ENCODE results near the gene DEUP1.
"Not testable (repeated sequence)": the region's sequence is repeated elsewhere in the genome, so short reads cannot be mapped to it uniquely, and the experiment has no call there.

The DEUP1 gene

DNA sequence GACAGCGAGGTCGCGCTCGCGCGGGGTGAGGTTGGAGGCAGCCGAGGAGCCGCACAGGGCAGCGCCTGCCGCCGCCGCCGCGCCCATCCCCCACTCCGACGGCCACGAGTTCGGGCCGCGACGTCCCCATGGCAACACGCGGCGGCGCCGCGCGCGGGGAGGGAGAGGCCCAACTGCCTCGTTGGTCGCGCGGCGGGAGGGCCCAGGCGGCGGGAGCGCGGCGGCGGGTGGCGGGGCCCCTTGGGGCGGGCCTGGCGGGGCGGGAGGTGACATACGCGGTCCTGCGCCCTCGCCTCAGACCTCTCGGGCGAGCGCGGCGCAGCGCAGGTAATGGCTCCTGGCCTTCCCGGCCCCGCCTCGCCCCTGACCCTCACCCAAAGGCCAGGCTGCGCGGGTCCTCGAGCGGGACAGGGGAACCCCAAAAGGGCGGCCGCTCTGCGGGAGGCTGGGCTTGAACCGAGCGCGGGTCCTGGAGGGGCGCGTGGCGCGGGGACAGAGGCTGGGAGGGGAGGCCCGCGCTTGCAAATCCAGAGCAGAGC lies at the start of gene DEUP1:
TSS of gene DEUP1 (plus strand) at position 297 of the 539 bp plus-strand sequence. CDS start 1,518 bp downstream, outside the sequence.
- DNase-seq (ENCODE audit: low read depth in 2 of 2) = peak in 1 of 2 donors; percentile 12

DNA sequence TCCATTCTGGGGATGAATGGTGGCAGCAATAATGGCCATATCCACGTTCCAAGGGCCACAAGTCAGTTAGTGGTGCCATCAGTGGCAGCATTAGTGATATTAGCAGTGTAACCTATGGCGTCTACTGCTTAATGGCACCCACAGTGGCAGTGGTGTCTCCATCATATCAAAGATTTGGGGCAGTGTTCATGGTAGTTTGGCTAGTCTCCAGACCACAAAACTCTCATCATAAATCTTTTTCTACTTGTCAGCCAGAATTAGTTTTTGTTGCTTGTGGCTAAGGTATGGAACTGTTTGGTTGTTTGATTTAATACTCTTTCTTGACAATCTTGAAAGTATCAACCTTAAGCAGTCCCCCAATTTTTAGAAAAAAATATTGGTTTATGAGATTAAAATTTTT lies 45.1 kb upstream of the DEUP1 start:
- DNase-seq (ENCODE audit: low read depth in 2 of 2) = no peak

- DNase-seq (ENCODE audit: low read depth in 2 of 2) = no peak
Observed at GRCh38 chr11:93287434-93287833, 43.1 kb upstream of the DEUP1 start.

DNA sequence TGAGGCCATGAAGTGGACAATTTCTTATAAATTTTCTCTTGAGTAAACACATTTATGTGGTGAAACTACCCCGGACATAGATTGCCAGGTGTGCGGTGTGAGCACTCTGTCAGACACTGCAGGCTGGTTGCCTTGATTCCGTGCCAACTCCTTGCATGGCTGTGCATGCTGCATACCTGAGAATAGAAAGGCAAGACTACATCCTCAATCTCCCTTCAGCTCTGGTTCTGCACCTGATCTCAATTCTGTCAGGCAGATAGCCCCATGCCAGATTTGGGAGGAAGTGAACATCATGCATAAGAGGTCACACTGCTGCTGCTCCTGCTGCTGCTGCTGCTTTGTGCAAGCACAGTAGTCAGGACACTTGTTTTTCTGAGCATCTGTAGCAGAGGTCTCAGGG lies 42.5 kb upstream of the DEUP1 start:
- DNase-seq (ENCODE audit: low read depth in 2 of 2) = no peak

GRCh38 chr11:93288767-93289166 lies 41.8 kb upstream of the DEUP1 start:
- no peak for DNase-seq (ENCODE audit: low read depth in 2 of 2)

DNA sequence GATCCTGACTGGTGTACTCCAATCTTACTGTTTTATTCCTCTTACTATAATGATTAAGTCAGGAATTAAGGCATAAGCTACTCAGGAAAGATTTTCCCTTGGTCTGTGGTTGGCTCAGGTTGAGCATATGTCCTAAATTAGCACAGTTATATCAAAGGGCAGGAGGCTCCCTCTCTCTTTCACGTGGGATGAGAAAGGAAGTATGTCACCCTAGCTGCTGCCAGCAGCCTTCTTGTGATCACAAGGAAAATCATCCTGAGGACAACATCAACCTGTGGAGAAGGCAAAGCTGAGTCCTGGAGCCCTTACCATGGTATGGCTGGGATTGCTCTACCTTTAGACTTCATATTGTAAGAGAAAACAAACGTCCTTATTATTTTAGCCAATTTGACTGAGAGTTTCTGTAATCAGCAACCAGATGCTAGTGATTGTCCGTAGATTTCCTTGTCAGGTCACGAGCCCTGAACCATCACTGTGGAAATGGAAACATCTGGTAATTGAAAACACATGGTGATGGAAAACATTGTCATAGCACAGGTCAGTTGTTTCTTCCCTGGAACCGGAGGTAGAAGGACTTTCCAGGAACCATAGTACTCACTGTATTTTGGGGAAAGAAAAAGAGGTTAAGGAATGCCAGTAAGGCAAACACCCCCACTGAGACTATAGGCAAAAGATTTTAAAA lies 40.6 kb upstream of the DEUP1 start:
- no peak for DNase-seq (ENCODE audit: low read depth in 2 of 2)

DNA sequence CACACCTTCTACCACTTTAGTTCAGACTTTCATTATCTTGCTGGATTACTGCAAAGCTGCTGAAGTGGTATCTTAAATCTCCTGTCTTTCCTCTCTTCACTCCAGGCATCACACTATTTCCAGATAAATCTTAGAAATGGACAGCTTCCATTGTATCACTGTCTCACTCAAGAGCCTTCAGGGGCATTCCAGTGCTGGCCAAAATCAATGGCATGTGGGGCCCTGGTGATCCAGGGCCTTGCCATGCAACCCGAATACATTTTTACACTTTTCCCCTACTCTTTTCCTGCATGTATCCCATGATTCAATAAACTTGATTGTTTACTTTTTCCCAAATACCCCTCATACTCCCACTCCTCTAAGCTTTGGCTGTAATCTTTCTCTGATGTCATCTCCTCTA lies 39.4 kb upstream of the DEUP1 start:
- no peak for DNase-seq (ENCODE audit: low read depth in 2 of 2)

DNA sequence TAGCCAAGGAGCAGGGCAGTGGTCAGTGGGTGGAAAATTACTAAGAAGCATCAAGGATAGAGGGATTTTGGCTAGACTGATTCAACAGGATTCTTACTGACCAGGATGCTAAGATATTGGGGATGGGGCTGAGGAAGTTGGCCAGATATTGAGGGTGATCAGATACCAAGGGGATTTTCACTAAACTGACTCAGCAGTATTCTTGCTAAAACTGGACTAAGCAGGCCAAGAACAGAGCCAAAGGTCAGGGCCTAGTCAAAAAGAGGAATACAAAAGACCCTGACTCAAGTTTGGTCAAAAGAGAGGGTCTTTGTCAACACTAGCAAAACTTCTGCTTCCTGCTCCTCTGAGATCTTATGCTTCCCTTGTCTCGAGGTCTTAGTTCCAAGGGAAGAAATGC lies 38.6 kb upstream of the DEUP1 start:
- no peak for DNase-seq (ENCODE audit: low read depth in 2 of 2)

GRCh38 chr11:93295921-93296575 lies 34.5 kb upstream of the DEUP1 start:
- DNase-seq (ENCODE audit: low read depth in 2 of 2) = no peak

DNA sequence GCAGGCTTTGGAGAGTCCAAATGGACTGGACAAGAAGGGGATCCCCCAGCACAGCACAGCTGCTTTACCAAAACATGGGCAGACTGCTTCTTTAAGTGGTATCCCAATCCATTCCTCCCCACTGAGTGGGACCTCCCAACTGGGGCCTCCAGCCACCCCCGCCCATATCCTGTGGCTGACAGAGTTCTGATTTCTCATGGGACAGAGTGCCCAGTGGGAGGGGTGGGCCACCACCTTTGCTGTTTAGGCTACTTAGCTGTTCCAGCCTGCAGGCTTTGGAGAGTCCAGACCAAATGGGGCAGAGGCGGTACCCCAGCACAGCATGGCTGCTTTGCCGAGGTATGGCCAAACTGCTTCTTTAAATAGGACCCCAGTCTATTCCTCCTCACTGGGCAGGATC lies 26.9 kb upstream of the DEUP1 start:
- no peak for DNase-seq (ENCODE audit: low read depth in 2 of 2)

GRCh38 chr11:93314399-93314798 lies 16.1 kb upstream of the DEUP1 start:
- not testable (repeated sequence) for DNase-seq (ENCODE audit: low read depth in 2 of 2)

- DNase-seq (ENCODE audit: low read depth in 2 of 2) = no peak
Observed at GRCh38 chr11:93319224-93319839, 11.2 kb upstream of the DEUP1 start.

DNA sequence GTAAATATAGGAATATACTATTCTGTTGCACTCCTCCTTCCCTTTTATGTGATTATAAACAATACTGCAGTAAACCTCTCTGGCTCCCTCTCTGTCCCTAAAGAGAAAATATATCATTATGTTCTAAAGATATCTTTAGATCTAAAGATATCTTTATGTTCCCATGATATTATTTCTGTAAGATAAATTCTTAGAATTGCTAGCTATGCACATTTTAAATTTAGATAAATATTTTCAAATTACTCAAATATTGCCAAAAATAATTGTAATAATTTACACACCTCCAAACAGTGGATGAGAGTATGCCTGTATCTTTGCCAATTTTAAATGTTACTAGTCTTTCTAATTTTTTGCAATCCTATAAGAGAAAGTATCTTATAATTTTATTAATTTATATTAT lies 10.3 kb upstream of the DEUP1 start:
- no peak for DNase-seq (ENCODE audit: low read depth in 2 of 2)

- no peak for DNase-seq (ENCODE audit: low read depth in 2 of 2)
Observed at GRCh38 chr11:93322207-93322606, 8.3 kb upstream of the DEUP1 start.

- no peak for DNase-seq (ENCODE audit: low read depth in 2 of 2)
Observed at GRCh38 chr11:93323747-93324146, 6.8 kb upstream of the DEUP1 start.

DNA sequence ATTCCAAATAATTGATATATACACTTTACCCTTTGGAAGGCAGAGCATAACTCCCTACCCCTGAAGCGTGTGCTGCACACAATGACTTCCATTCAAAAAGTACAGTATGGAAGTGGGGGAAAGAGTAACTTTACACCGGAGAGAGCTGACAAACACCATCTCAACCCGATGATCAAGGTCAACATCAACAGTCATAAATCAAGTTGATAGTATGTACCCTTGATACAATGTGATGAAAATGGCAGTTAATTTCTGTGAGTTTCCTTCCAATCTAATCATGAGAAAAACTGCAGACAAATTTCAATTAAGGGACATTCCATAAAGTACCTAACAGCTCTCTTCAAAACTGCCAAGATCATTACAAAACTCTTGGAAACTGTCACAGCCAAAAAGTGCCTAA lies 6.0 kb upstream of the DEUP1 start:
- DNase-seq (ENCODE audit: low read depth in 2 of 2) = no peak

- no peak for DNase-seq (ENCODE audit: low read depth in 2 of 2)
Observed at GRCh38 chr11:93326681-93327080, 3.9 kb upstream of the DEUP1 start.

DNA sequence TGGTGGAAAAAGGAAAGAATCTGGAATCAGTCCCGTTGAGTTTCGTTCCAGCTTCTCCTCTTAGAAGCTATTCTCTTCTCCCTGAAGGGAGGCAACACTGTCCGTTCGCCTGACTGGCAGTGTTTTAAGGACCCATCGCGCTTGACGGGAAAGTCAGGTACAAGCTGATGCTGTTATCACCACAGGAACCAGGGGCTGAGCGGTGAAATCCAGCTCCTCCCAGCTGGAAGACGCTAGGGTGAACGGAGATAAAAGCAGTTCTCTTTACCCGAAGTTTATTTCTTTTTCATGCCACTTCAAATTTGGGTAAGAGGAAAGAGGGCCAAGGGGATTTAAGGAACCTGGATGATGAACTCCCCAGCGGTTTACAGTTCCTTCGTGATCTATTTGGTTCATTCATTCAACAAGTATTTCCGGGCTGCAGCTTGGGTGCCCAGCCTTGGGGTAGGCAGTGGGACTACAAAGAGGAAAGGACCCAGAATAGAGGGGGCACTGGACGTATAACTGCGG lies 551 bp upstream of the DEUP1 start:
- DNase-seq (ENCODE audit: low read depth in 2 of 2) = no peak

DNA sequence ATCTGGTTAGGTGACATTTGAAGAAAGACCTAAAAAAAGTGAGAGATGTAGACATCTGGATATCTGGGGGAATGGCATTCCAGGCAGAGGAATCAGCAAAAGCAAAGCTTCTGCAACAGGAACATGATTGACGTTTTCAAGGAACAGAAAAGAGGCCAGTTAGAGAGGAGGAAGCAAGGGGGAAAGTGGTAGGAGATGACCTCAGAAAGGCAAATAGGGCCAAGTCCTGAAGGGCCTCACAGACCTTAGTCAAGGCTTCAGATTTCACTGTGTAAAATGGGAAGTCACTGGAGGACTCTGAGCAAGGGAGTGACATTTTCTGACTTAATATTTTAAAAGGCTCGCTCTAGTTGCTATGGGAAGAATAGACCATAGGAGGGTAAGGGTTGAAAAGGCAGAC lies 9.7 kb downstream of the DEUP1 start:
- no peak for DNase-seq (ENCODE audit: low read depth in 2 of 2)

DNA sequence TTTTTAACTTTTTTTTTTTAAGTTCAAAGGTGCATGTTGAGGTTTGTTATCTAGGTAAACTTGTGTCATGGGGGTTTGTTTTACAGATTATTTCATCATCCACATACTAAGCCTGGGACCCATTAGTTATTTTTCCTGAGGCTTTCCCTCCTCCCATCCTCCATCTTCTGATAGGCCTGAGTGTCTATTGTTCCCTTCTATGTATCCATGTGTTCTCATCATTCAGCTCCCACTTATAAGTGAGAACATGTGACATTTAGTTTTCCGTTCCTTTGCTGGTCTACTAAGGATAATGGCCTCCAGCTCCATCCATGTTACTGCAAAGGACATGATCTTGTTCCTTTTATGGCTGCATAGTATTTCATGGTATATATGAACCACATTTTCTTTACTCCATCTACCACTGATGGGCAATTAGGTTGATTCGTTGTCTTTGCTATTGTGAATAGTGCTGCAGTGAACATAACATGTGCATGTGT lies 14.4 kb downstream of the DEUP1 start:
- DNase-seq (ENCODE audit: low read depth in 2 of 2) = no peak

GRCh38 chr11:93348930-93349329 lies 18.4 kb downstream of the DEUP1 start:
- no peak for DNase-seq (ENCODE audit: low read depth in 2 of 2)

DNA sequence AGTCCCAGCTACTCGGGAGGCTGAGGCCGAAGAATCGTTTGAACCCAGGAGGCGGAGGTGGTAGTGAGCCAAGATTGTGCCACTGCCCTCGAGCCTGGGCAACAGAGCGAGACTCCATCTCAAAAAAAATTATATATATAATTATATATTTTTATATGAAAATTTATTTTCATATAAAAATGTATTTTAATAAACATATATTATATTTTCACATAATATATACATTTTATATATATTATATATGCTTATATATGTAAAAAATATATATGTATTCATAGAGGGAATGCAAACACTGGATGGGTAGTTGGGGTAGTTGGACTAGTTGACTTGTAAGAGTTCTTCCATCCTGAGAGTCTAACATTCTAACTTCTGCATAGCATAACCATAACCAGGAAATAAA lies 20.3 kb downstream of the DEUP1 start:
- no peak for DNase-seq (ENCODE audit: low read depth in 2 of 2)

DNA sequence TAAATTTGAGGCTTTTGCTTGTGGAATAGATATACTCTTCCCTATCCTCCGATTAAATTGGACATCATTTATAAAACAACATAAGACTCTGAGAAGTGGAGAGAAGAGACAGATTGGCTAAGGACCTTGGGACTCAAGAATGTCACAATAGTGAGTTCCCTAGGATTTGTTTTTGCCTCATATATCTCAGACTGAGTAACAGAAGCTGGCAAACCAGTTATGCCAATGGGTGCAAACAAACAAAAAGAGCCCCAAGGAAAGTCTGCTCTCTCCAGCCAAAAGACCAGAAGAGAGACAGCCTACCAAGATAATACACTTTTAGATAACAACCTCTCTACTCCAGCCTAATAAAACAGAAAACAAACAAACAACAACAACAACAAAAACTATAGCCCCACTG lies 28.9 kb downstream of the DEUP1 start:
- no peak for DNase-seq (ENCODE audit: low read depth in 2 of 2)
